K562 (cell line): ENCODE results near the gene CENPA. TPM values are rescaled to one million over a fixed set of nuclear protein-coding genes. Genes with fewer than 3 reads are reported as not detected.

Experiments used
- ATF3 ChIP-seq, 2 experiments: fragments of 450-650 bp in 1 of 2; sonication (generic) in 1 of 2; formaldehyde crosslinking in 1 of 2; IDR thresholded peaks in 1 of 2; conservative IDR thresholded peaks in 1 of 2; 2 replicates each; pipeline versions ENCODE4 v1.6.1 to v1.8.1; 2016 to 2023; ENCODE audit warnings: mild to moderate bottlenecking in 2 of 2, moderate library complexity in 2 of 2, inconsistent platforms in 1 of 2, missing genetic modification reagents in 1 of 2
- CHD2 ChIP-seq: IDR thresholded peaks from 2 replicates; pipeline ENCODE4 v1.6.1; 2011; ENCODE audit warnings: low read depth, low read length
- CREB3L1 ChIP-seq: fragments of 450-650 bp; IDR thresholded peaks from 2 replicates; pipeline ENCODE4 v1.6.1; 2014; ENCODE audit warnings: low read depth, mild to moderate bottlenecking, moderate library complexity, borderline replicate concordance
- HMGN3 ChIP-seq: IDR thresholded peaks from 2 replicates; pipeline ENCODE4 v1.6.1; 2011; ENCODE audit warnings: borderline replicate concordance, low read depth, mild to moderate bottlenecking, mixed read lengths, low read length; ENCODE audit not compliant: insufficient read length; ENCODE audit errors: extremely low read depth
- HOMEZ ChIP-seq: fragments of 250-450 bp; sonication (Bioruptor Pico); IDR thresholded peaks from 2 replicates; pipeline ENCODE4 v1.4.0; 2020; ENCODE audit warnings: mild to moderate bottlenecking, moderate library complexity
- NCOA4 ChIP-seq: fragments of 450-650 bp; IDR thresholded peaks from 2 replicates; pipeline ENCODE4 v1.6.1; 2018; ENCODE audit warnings: mild to moderate bottlenecking; ENCODE audit not compliant: partially characterized antibody
- polyA plus RNA-seq, 8 experiments: library from polyadenylated mRNA; depleted of rRNA in 4 of 8; stranded (reverse) in 5 of 8; unstranded in 3 of 8; fragments of >200 nt; fragmentation: Nextera tagmentation in 2 of 8; fragmentation: Illumina TruSeq in 1 of 8; extraction: Ambion mirVana in 2 of 8; extraction: Trizol in 1 of 8; gene quantifications; 2 replicates each; pipeline versions ENCODE4 v1.2.1 to v1.2.3, GENCODE V29; 2011 to 2014; ENCODE audit warnings: inconsistent platforms in 1 of 8, missing spikeins in 1 of 8
- total RNA-seq, 7 experiments: library from RNA; depleted of rRNA in 6 of 7; stranded (reverse); fragments of >200 nt in 6 of 7; fragmentation: Illumina TruSeq in 2 of 7; extraction: Trizol in 2 of 7; gene quantifications; 2 replicates each; pipeline versions ENCODE4 v1.2.1 to v1.2.3, GENCODE V29; 2011 to 2021; ENCODE audit warnings: low replicate concordance in 1 of 7
- TF ChIP-seq, protein P1 (sequence below), 2 experiments: fragments of 450-650 bp; conservative IDR thresholded peaks; 2 replicates each; pipeline ENCODE4 v1.6.1; 2017; ENCODE audit warnings: mild to moderate bottlenecking in 2 of 2, moderate library complexity in 2 of 2
- TF ChIP-seq, protein P2 (sequence below): sonication (generic); formaldehyde crosslinking; IDR thresholded peaks from 2 replicates; pipeline ENCODE4 v1.8.1; 2023; ENCODE audit warnings: mild to moderate bottlenecking, missing genetic modification reagents
- TF ChIP-seq, protein P3 (sequence below), 2 experiments: fragments of 150-350 bp in 1 of 2; IDR thresholded peaks; 2 replicates each; pipeline ENCODE4 v1.6.1; 2012 to 2016; ENCODE audit warnings: low read depth in 2 of 2, low read length in 2 of 2, mild to moderate bottlenecking in 1 of 2, moderate library complexity in 1 of 2
- TF ChIP-seq, protein P4 (sequence below): conservative IDR thresholded peaks from 2 replicates; pipeline ENCODE4 v1.6.1; 2011; ENCODE audit warnings: low read depth, mild to moderate bottlenecking, low read length; ENCODE audit not compliant: control insufficient read depth

CENPA gene
- total and polyA plus RNA-seq, 9 of the 15 experiments (the other 6 are each of a cell fraction or from before 2014, with no cell fraction given), result 11.3 to 61.7 (median 44.7) TPM

DNA sequence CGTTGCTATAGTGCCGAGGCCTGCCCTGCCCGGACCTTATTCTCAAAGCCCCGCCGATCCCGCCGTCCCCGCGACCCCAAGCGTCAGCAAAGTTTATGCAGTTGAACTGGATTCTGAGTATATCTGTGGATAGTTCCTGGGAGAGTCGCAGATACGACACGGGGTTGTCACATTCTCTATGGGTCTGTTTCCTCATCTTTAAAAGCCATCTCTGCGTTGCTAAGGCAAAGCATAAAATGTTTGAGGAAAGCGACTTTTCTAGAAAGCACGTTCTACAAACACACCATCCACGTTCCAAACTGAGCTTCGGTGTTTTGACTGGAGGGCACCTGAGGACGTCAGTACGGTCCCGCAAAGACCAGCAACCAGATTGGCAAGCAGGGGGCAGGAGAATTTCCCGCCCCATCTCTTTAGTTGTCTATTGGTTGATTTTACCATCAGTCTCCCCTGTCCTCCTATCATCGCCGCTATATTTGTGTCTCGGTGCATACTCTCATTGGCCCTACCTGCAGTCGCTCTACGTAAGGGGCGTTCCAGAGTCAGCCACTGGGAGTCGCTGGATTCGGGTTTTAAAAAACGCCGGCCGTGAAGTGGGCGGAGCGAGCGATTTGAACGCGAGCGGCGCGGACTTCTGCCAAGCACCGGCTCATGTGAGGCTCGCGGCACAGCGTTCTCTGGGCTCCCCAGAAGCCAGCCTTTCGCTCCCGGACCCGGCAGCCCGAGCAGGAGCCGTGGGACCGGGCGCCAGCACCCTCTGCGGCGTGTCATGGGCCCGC is at the start of gene CENPA (continued):
- TF ChIP-seq, protein P1, sequence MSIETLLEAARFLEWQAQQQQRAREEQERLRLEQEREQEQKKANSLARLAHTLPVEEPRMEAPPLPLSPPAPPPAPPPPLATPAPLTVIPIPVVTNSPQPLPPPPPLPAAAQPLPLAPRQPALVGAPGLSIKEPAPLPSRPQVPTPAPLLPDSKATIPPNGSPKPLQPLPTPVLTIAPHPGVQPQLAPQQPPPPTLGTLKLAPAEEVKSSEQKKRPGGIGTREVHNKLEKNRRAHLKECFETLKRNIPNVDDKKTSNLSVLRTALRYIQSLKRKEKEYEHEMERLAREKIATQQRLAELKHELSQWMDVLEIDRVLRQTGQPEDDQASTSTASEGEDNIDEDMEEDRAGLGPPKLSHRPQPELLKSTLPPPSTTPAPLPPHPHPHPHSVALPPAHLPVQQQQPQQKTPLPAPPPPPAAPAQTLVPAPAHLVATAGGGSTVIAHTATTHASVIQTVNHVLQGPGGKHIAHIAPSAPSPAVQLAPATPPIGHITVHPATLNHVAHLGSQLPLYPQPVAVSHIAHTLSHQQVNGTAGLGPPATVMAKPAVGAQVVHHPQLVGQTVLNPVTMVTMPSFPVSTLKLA (conservative IDR thresholded peaks at IDR 0.05), result peak; percentile 56 to 76; a peak in 3 of 4 replicates
- TF ChIP-seq CREB3L1 (peak; percentile 90; the same call in 1 of the 2 replicates), HOMEZ (CRISPR knock-in tag) (0 out of 2 replicates have a peak, but pooled peaks have one; percentile 67), CHD2 (peak; percentile 89), HMGN3 (peak; percentile 80), ATF3 (IDR thresholded peaks at IDR 0.05) (no peak), ATF3 (CRISPR knock-in tag; conservative IDR thresholded peaks at IDR 0.05) (0 out of 2 replicates have a peak, but pooled peaks have one; percentile 50), NCOA4 (no peak)
- TF ChIP-seq, protein P2, sequence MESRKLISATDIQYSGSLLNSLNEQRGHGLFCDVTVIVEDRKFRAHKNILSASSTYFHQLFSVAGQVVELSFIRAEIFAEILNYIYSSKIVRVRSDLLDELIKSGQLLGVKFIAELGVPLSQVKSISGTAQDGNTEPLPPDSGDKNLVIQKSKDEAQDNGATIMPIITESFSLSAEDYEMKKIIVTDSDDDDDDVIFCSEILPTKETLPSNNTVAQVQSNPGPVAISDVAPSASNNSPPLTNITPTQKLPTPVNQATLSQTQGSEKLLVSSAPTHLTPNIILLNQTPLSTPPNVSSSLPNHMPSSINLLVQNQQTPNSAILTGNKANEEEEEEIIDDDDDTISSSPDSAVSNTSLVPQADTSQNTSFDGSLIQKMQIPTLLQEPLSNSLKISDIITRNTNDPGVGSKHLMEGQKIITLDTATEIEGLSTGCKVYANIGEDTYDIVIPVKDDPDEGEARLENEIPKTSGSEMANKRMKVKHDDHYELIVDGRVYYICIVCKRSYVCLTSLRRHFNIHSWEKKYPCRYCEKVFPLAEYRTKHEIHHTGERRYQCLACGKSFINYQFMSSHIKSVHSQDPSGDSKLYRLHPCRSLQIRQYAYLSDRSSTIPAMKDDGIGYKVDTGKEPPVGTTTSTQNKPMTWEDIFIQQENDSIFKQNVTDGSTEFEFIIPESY (CRISPR knock-in tag), result peak; percentile 95
- TF ChIP-seq, protein P3, sequence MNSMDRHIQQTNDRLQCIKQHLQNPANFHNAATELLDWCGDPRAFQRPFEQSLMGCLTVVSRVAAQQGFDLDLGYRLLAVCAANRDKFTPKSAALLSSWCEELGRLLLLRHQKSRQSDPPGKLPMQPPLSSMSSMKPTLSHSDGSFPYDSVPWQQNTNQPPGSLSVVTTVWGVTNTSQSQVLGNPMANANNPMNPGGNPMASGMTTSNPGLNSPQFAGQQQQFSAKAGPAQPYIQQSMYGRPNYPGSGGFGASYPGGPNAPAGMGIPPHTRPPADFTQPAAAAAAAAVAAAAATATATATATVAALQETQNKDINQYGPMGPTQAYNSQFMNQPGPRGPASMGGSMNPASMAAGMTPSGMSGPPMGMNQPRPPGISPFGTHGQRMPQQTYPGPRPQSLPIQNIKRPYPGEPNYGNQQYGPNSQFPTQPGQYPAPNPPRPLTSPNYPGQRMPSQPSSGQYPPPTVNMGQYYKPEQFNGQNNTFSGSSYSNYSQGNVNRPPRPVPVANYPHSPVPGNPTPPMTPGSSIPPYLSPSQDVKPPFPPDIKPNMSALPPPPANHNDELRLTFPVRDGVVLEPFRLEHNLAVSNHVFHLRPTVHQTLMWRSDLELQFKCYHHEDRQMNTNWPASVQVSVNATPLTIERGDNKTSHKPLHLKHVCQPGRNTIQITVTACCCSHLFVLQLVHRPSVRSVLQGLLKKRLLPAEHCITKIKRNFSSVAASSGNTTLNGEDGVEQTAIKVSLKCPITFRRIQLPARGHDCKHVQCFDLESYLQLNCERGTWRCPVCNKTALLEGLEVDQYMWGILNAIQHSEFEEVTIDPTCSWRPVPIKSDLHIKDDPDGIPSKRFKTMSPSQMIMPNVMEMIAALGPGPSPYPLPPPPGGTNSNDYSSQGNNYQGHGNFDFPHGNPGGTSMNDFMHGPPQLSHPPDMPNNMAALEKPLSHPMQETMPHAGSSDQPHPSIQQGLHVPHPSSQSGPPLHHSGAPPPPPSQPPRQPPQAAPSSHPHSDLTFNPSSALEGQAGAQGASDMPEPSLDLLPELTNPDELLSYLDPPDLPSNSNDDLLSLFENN (IDR thresholded peaks at IDR 0.05; ENCODE audit: low read depth in 2 of 2, low read length in 2 of 2), result peak in 1 of 2 experiments; percentile 22; a peak in 1 of 4 replicates
- TF ChIP-seq, protein P4, sequence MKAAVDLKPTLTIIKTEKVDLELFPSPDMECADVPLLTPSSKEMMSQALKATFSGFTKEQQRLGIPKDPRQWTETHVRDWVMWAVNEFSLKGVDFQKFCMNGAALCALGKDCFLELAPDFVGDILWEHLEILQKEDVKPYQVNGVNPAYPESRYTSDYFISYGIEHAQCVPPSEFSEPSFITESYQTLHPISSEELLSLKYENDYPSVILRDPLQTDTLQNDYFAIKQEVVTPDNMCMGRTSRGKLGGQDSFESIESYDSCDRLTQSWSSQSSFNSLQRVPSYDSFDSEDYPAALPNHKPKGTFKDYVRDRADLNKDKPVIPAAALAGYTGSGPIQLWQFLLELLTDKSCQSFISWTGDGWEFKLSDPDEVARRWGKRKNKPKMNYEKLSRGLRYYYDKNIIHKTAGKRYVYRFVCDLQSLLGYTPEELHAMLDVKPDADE, result peak; percentile 68
